Activated CD4-positive, alpha-beta T cell treated with anti-CD3 and anti-CD28 coated beads, Interleukin-2, Interleukin-6, amounts not matched to agents 100 ng/mL and 50 ng/mL, durations not matched to agents 16 hours and 8 hours (primary cell): ENCODE results near the gene CNOT6.

Source experiments
- DNase-seq: peaks from one replicate; pipeline ENCODE4 v3.0.0-alpha.2; 2020

Gene CNOT6

GRCh38 chr5:180586870-180587269, 92.7 kb downstream of the CNOT6 start:
- DNase-seq, result no peak

- no peak for DNase-seq
Measured at GRCh38 chr5:180589771-180590542, 95.8 kb downstream of the CNOT6 start.

GRCh38 chr5:180590543-180591310, 96.5 kb downstream of the CNOT6 start:
- no peak for DNase-seq

DNA sequence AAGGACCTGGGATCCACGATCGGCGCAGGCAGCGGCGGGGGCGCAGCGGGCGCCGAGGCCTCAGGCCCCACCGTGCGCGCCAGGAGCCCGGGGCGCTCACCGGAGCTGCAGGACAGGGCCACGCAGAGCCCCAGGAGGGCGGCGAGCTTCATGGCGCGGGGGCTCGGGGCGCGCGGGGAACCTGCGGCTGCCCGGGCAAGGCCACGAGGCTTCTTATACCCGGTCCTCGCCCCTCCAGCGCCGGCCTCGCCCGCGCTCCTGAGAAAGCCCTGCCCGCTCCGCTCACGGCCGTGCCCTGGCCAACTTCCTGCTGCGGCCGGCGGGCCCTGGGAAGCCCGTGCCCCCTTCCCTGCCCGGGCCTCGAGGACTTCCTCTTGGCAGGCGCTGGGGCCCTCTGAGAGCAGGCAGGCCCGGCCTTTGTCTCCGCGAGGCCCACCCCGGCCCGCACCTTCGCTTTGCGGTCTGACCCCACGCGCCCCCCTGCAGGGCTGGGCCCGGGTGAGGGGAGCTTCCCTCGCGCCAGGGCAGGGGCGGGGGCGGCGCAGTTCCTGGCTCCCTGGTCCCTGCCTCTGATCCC, 97.2 kb downstream of the CNOT6 start, which contains the start of gene SCGB3A1:
SCGB3A1 (minus strand) TSS at position 189 of the 577 bp plus-strand sequence; CDS start at position 152, 37 bp downstream.
- DNase-seq, result no peak

- no peak for DNase-seq
Measured at GRCh38 chr5:180592176-180592575, 98.0 kb downstream of the CNOT6 start.

DNA sequence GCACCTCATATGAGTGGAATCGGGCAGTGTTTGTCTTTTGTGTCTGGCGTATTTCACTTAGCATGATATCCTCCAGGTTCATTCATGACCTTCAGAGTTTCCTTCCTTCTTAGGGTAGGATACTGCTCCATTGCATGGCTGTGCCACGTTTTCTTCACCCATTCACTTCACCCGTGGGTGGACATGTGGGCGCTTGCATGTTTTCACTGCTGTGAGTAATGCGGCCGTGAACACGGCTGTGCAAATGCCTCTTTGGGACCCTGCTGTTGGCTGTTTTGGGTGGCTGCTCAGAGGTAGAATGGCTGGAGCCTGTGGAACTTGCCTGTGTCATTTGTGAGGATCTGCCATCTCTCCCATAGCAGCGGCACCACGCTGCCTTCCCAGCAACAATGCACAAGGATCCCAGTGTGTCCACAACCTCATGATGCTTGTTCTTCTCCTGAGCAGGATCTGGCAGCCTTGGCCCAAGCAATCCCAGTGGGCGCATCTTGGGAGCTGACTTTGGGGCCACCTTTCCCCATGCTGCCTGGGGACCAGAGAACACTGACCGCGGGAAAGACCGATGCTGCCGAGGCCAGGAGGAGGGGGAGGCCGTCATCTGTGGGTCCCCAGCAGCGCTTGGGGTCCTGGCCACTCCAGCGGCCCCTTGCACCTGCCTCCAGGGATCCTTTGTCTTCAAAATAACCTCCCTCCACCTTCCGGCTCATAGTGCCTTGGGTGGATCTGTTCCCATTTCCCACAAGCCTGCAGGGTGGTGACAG, 99.4 kb downstream of the CNOT6 start:
- DNase-seq, result no peak

DNA sequence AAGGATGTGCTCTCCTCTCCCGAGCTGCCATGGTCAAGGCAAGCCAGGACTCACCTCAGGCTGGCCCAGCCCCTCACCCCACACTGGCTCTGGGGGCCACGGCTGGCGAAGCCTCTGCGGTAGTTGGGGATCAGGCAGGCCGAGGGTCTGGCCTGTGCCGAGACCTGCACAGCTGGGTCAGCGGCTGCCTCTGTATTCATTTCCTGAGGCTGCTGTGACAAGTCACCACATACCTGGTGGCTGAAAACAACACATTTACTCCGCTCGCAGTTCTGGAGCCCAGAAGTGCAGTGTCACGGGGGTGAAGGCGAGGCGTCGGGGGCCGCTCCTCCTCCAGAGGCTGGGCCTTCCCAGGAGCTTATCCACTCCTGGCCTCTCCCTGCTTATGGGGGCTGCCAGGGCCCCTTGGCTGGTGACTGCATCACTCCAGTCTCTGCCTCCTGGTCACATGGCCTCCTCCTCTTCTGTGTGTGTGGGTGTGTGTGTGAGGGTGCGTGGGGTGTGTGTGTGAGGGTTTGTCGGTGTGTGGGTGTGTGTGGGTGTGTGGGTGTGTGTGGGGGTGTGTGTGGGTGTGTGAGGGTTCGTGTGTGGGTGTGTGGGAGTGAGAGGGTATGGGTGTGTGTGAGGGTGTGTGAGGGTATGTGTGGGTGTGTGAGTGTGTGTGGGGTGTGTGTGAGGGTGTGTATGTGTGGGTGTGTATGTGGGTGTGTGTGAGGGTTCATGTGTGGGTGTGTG, 100.3 kb downstream of the CNOT6 start:
- DNase-seq, result no peak

DNA sequence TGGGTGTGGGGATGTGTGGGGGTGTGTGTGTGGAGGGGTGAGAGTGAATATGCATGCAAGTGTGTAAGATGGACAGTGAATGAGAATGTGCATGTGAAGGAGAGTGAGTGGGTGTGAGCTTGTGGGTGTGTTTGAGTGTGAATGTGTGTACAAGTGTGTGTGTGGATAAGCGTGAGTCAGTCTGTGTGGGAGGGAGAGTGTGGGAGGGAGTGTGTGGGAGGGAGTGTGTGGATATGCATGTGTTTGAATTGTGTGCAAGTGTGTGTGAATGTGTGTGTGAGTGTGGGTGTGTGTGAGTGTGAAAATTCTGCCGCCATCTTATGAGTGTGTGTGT, 100.8 kb downstream of the CNOT6 start:
- DNase-seq, result no peak

- DNase-seq, result no peak
Measured at GRCh38 chr5:180595381-180596114, 101.4 kb downstream of the CNOT6 start.

DNA sequence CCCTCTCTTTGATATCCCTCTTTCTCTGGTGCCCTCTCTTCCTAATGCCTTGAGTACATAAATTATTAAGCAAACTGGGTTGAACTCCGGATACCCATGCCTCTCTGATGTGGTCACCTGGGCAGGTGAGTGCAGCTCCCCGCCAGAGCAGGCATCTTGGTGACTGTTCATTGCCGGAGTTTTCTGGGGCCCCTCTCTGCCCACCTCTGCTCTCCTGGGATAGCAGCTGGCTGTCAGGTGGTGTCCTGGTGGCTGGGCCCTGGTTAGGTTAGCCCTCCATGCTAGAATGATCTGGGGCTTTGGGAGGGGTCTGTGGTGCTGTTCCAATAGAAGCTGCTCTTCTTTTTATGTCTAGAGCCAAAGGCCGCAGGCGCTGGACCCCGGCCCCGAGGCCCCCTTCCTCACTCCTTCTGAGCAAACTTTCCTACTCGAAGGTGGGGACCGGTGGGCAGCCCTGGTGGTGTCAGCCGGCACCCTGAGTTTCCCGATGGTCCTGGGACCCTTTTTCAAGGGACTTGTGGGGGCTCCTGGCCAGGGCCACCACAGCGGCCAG, 102.0 kb downstream of the CNOT6 start:
- DNase-seq, result no peak

DNA sequence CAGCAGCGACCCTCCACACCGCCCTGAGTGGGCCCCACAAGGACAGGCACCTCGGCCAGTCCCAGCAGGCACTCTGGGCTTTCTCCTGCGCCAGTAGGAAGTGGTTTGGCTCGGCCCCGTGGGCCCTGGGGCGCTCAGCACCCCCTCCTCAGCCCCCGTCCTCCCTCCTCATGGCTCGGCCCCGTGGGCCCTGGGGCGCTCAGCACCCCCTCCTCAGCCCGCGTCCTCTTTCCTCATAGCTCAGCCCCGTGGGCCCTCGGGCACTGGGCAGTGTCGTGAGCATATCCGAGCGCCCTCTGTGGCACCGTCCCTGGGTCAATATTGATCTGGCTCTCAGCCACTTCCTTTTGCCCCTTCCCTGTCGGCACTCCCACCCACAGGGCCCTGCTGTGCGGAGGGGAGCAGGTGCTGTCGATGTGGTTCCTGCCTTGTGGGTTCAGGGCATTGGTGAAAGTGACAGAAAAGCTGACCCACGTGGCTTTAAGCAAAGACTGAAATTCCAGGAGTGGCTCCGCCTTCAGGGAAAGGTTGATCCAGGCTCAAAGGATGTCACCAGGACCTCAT, 102.6 kb downstream of the CNOT6 start:
- DNase-seq, result no peak

- DNase-seq, result no peak
Measured at GRCh38 chr5:180598316-180598701, 104.1 kb downstream of the CNOT6 start.

DNA sequence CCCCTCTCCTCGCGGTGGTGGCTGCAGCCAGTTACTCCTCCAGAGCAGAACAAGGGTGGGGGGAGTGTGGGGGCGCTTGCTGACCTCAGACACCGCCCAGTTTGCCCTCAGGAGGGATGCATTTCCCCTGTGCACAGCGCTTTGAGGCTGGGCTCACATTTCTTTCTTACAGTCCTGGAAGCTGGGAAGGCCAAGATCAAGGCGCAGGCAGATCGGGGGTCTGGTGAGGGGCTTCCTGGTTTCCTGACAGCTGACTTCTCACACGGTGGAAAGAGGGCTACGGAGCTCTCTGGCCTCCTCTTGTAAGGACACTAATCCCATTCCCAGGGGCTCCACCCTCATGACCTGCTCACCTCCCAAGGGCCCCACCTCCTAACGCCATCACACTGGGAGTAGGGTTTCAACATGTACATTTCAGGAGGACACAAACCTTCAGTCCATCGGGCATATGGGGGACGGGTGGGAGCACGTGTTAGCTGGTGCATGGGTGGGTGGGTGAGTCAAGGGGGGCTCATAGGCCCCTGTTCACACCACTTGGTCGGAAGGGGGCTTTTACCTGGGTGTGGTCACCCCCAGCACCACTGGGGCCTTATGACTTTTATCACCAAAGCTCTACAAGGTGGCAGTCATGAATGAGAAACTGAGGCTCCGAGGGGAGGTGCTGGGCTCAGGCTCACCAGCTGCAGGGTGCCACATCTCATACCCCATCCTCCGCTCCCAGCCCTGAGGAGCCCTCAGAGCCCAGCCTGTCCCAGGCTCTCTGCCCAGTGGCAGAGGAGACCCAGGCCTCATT, 104.8 kb downstream of the CNOT6 start:
- no peak for DNase-seq

DNA sequence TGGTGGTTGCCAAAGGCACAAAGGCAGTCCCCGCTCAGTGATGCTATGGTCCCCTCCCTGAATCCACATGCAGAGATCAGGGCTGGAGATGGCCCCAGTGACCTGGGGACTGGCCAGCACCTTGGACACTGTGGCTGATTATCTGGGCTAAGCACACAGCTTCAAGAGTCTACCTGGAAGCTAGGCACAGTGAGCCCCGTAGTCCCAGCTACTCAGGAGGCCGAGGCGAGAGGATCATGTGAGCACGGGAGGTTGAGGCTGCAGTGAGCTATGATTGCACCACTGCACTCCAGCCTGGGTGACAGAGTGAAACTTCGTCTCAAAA, 105.4 kb downstream of the CNOT6 start:
- no peak for DNase-seq

DNA sequence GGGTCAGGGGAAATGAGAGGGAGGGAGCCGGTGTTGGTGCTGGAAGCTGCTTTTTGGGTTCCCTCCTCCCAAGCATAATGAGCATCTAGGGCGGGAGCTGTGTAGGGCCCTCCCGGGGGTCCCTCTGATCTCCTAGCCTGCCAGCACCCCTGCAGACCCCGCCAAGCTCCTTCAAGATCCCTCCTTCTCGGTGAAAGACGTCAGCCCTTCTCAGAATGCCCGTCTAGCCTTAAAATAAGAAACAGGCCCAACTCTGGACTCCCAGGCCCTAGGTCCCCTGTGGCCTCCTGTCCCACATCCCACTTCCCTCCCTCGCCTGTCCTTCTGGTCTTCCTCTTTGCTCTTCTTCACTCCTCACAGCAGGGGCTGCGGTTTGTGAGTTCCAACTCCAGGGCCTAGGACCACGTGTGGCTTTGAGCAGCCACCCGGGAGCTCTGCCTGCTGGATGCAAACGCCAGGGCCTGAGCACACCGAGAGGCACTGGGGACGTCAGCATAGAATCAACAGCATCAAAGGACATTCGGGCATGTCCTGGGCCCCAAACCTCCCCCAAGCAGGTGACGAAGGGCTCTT, 105.9 kb downstream of the CNOT6 start:
- DNase-seq, result no peak

GRCh38 chr5:180600554-180601041, 106.4 kb downstream of the CNOT6 start:
- DNase-seq, result no peak

GRCh38 chr5:180601591-180602480, 107.7 kb downstream of the CNOT6 start:
- no peak for DNase-seq

- no peak for DNase-seq
Measured at GRCh38 chr5:180602481-180603075, 108.4 kb downstream of the CNOT6 start.
